CD4-positive, alpha-beta T cell treated with Interleukin-15 for 1 hour (primary cell): ENCODE measurements around the gene SNX2.
"Not testable (repeated sequence)": the region's sequence is repeated elsewhere in the genome, so short reads cannot be mapped to it uniquely, and the experiment has no call there.

Experiments used
- DNase-seq: peaks from one replicate; pipeline ENCODE4 v3.0.0-alpha.2; 2020

SNX2 gene

GRCh38 chr5:122774861-122775549, at the start of gene SNX2:
TSS of gene SNX2 (plus strand) at chr5:122775080. CDS start at chr5:122775104, 24 bp downstream.
- DNase-seq: peak; percentile 90

GRCh38 chr5:122727112-122727541, 47.8 kb upstream of the SNX2 start:
- no peak for DNase-seq

- no peak for DNase-seq
Measured at GRCh38 chr5:122730037-122730436, 44.8 kb upstream of the SNX2 start.

DNA sequence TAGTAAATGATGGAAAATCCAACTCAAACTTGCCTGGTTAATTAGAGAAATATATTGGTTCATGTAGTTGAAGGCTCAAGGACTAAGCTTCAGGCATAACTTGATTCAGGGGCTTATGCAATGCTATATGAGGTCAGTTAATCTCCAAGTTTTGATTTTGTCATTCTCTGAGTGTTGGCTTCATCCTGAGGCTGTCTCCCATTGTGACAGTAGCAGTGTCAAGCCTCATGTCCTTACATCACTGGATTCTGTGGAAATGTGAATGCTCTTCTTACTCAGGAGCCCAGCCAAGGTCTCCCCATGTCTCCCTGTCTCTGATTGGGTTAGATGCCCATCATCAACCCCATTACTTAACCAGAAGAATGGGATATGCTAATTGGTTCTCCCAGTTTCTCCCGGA, 44.4 kb upstream of the SNX2 start:
- no peak for DNase-seq

- DNase-seq: no peak
Measured at GRCh38 chr5:122736086-122736845, 38.6 kb upstream of the SNX2 start.

DNA sequence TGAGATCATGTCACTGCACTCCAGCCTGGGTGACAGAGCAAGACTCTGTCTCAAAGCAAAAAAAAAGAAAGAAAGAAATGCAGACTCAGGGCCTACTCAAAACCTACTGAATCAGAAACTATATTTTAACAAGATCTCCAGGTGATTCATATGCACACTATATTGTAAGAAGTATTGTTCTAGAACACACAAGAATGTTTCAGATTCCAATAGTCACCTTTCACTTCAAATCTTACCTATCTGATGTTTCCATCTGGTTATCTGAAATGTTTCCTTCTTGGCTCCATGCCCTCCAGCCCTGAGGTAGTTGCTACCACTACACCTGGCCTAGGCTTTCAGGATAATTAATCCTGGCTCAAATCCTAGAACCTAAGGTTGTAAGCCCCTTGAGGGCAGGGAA, 36.8 kb upstream of the SNX2 start:
- no peak for DNase-seq

DNA sequence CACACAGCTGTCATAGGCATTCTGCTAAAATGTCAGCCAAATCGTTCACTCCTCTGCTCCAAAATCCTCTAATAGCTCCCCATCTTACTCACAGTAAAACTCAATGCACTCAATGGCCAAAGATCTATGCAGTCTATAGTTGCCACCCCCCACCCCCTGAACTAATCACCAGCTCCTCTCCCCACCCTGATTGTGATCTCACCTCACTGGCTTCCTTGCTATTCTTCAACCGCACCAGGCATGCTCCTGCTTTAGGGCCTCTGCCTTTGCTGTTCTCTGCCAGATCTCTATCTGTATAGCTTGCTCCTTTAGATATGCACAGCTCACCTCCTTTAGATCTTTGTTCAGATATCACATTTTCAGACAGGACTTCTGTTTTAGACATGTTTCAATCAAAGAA, 33.2 kb upstream of the SNX2 start:
- no peak for DNase-seq

DNA sequence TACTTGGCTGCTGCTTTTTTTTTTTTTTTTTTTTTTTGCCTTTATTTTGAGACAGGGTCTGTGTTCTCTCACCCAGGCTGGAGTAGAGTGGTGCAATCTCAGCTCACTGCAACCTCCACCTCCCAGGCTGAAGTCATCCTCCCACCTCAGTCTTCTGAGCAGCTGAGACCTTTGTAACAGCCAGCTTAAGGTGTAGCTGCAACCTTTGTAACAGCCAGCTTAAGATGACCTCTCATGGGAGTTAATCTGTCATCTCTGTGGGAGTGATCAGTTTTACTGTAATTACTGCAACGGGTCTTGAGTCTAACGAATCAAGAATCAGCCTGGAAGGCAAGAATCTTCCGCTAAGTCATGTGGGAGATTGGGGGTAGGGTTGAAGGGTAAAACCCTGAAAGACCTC, 31.6 kb upstream of the SNX2 start:
- DNase-seq: no peak

DNA sequence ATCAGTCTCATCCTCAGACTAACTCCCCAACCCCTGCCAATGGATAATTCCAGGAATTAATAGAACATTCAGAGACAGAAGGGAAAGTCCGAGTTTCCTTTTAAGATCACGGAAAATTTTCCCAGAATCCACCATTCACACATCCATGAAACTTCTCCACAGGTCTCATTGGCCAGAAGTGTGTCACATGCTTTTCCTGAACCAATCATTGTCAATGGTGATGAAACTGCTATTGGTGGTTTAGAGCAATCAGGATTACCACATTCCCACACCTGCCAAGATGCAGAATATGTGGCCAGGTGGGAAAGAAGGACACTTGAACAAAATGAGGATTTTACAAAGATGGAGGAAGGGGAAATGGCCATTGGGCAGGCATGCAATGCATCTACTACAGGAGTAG, 29.3 kb upstream of the SNX2 start:
- no peak for DNase-seq

GRCh38 chr5:122749886-122750285, 25.0 kb upstream of the SNX2 start:
- no peak for DNase-seq

GRCh38 chr5:122751293-122751782, 23.5 kb upstream of the SNX2 start:
- DNase-seq: no peak

DNA sequence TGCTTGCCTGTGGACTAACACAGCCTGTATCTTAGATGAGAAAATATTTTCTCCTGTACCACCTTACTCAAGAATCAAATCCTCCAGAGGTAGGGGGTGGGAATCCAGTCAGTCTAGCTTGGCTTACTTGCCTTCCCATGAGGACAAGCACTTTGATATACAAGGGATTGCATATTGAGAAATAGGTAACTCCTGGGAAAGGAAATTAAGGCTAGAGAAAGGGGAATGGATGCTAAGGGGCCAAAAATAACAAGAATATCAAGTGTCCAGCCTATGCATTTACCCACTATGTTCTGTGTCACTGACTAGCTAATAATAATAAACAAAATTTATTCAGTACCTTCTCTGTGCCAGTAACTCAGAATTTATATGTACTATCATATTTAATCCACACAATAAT, 21.4 kb upstream of the SNX2 start:
- DNase-seq: no peak

GRCh38 chr5:122755783-122756182, 19.1 kb upstream of the SNX2 start:
- no peak for DNase-seq

- no peak for DNase-seq
Measured at GRCh38 chr5:122756264-122756911, 18.5 kb upstream of the SNX2 start.

GRCh38 chr5:122757285-122757684, 17.6 kb upstream of the SNX2 start:
- no peak for DNase-seq

DNA sequence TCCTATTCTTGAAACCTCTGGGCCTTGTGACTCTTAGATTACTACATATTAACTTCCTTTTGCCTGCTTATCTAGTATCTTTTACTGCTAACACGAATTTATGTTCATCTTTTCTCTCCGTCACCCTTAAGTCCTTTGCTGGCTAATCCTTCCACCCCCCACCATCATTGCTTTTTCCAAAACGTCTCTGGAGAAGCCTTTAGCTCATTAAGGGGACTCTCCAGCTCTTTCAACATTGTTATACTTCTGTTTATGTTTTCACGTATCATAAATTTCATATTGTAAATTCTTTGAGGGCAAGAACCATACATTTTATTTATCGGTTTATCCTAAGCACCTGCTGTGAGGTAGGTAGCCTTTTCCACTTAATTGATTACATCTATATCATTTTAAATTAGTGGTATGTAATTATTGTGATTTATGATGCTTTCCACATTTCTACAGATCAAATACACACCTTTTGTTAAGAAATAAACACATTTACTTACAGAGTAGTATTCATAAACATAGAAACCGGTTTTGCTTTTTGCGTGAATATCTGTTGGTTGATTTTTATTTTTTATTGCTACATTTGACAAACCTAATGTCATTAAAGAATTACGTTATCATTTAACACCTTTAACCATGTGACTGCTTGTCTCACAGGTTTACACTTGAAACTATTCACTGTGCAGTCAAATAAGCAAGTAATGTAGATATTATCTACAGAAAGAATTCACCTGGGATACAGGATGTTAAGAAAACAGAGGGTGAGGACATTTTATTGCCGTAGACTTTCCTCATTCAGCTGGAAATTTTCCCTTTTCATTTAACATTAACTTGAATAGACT, 15.4 kb upstream of the SNX2 start:
- DNase-seq: no peak

DNA sequence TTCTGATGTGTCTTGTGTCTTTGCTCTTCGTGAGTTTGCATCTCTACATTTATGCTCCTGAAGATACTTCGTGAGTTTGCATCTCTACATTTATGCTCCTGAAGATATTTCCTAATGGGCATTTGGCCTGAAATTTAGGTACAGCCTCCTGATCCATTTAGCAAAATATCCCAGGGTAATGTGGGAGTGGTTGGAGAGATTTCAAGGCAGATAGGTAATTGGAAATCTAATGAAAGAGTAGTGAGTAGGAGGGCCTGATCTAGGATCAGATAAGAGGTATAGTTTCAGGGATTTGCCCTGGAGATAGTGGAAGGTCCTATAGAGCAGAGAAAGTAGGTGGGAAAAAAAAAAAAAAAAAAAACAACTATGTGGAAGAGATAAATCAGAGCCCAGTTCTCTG, 14.6 kb upstream of the SNX2 start:
- DNase-seq: no peak

GRCh38 chr5:122761115-122761514, 13.8 kb upstream of the SNX2 start:
- no peak for DNase-seq

GRCh38 chr5:122761896-122762295, 13.0 kb upstream of the SNX2 start:
- DNase-seq: not testable (repeated sequence)

GRCh38 chr5:122766130-122766529, 8.8 kb upstream of the SNX2 start:
- no peak for DNase-seq

DNA sequence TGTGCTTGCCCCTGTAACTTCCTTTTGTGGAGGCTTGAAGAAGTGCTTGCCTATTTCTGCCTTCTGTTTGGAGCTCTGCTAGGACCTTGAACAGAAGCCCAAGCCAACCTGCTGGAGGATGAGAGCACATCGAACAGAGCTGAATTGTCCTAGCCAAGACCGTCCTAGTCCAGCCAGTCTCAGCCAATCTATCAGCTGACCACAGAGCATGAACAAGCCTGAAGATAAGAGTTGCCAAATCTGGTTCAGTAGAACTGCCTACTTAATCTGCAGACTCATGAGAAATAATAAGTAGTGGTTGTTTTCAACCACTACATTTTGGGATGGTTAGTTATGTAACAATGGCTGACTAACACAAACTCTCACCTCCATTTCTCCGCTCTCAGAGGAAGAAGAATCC, 4.4 kb upstream of the SNX2 start:
- no peak for DNase-seq

DNA sequence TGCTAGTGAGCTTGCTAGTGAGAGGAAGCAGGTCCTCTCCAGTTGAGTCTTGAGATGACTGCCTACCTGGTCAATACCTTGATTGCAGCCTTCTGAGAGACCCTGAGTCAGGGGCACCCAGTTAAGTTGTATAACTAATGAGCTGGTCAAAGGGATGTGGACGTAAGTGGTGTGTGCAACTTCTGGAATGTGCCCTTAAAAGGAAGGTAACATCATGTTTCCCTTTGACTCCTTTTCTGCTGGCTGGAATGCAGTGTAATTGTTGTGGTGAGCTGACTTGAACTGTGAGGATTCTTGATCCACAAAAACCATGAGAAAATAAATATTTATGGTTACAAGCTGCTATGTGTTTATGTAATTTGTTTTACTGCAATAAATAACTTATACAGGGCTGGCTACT, 2.4 kb upstream of the SNX2 start:
- DNase-seq: no peak

DNA sequence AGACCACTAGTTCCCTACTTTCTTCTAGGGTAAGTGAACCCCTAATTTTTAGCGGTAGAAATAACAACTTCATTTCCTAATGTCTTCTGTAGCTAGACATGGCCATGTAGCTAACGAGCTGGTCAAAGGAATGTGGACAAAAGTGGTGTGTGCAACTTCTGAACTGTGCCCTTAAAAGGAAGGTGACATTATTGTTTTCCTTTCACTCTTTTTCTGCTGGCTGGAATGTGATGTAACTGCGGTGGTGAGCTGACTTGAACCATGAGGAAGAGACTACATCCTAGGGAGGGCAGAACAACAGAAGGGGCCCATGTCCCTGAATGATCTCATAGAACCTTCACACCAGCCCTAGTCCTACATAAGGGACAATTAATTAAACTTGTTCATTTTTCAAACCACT, 1.3 kb upstream of the SNX2 start:
- no peak for DNase-seq
